GM21360 (cell line): ENCODE results near the gene GTF2IRD2.
"Not testable (repeated sequence)": the region's sequence is repeated elsewhere in the genome, so short reads cannot be mapped to it uniquely, and the experiment has no call there.

ENCODE experiments used
- ATAC-seq: cut with Tn5 transposase; IDR thresholded peaks from one replicate; pipeline ENCODE4 v1.9.1; 2021; ENCODE audit warnings: mild to moderate bottlenecking, moderate library complexity; ENCODE audit not compliant: unreplicated experiment

Gene GTF2IRD2

GRCh38 chr7:74850833-74851721, at the start of gene GTF2IRD2:
GTF2IRD2 (minus strand) TSS chr7:74851605; CDS start chr7:74836378, 15,227 bp downstream.
- peak; percentile 83 for ATAC-seq

- ATAC-seq: peak; percentile 57
These were observed 39.0 kb upstream of the GTF2IRD2 start for GRCh38 chr7:74890158-74891123.

GRCh38 chr7:74889518-74890129, 38.2 kb upstream of the GTF2IRD2 start:
- ATAC-seq: not testable (repeated sequence)

- ATAC-seq: not testable (repeated sequence)
These were observed 33.9 kb upstream of the GTF2IRD2 start for GRCh38 chr7:74885295-74885694.

GRCh38 chr7:74882110-74882509, 30.7 kb upstream of the GTF2IRD2 start:
- ATAC-seq: not testable (repeated sequence)

- ATAC-seq: not testable (repeated sequence)
These were observed 23.5 kb upstream of the GTF2IRD2 start for GRCh38 chr7:74874748-74875512.

- not testable (repeated sequence) for ATAC-seq
These were observed 22.8 kb upstream of the GTF2IRD2 start for GRCh38 chr7:74874104-74874747.

GRCh38 chr7:74872542-74872941, 21.1 kb upstream of the GTF2IRD2 start:
- not testable (repeated sequence) for ATAC-seq

GRCh38 chr7:74865777-74866176, 14.4 kb upstream of the GTF2IRD2 start:
- ATAC-seq: not testable (repeated sequence)

GRCh38 chr7:74849853-74850252, 1.6 kb downstream of the GTF2IRD2 start:
- not testable (repeated sequence) for ATAC-seq

GRCh38 chr7:74830411-74830810, 21.0 kb downstream of the GTF2IRD2 start:
- not testable (repeated sequence) for ATAC-seq

- ATAC-seq: not testable (repeated sequence)
These were observed 21.4 kb downstream of the GTF2IRD2 start for GRCh38 chr7:74829959-74830358.

- ATAC-seq: not testable (repeated sequence)
These were observed 30.1 kb downstream of the GTF2IRD2 start for GRCh38 chr7:74821259-74821658.

- ATAC-seq: peak; percentile 77
These were observed 31.1 kb downstream of the GTF2IRD2 start for GRCh38 chr7:74820146-74820805.

- not testable (repeated sequence) for ATAC-seq
These were observed 35.5 kb downstream of the GTF2IRD2 start for GRCh38 chr7:74815882-74816281.

GRCh38 chr7:74798644-74799043, 52.8 kb downstream of the GTF2IRD2 start:
- not testable (repeated sequence) for ATAC-seq

GRCh38 chr7:74797848-74798622, 53.4 kb downstream of the GTF2IRD2 start:
- not testable (repeated sequence) for ATAC-seq

- not testable (repeated sequence) for ATAC-seq
These were observed 62.1 kb downstream of the GTF2IRD2 start for GRCh38 chr7:74789200-74789736.
